ENCODE data around the gene RBM33. TPM values are rescaled to one million over a fixed set of nuclear protein-coding genes. Genes with fewer than 3 reads are reported as not detected.
A peak's percentile ranks its signal among the peaks of the same experiment; 100 is the strongest.

The RBM33 gene
- total RNA-seq, 1 experiment from 2014 or later = 73.6 TPM

DNA sequence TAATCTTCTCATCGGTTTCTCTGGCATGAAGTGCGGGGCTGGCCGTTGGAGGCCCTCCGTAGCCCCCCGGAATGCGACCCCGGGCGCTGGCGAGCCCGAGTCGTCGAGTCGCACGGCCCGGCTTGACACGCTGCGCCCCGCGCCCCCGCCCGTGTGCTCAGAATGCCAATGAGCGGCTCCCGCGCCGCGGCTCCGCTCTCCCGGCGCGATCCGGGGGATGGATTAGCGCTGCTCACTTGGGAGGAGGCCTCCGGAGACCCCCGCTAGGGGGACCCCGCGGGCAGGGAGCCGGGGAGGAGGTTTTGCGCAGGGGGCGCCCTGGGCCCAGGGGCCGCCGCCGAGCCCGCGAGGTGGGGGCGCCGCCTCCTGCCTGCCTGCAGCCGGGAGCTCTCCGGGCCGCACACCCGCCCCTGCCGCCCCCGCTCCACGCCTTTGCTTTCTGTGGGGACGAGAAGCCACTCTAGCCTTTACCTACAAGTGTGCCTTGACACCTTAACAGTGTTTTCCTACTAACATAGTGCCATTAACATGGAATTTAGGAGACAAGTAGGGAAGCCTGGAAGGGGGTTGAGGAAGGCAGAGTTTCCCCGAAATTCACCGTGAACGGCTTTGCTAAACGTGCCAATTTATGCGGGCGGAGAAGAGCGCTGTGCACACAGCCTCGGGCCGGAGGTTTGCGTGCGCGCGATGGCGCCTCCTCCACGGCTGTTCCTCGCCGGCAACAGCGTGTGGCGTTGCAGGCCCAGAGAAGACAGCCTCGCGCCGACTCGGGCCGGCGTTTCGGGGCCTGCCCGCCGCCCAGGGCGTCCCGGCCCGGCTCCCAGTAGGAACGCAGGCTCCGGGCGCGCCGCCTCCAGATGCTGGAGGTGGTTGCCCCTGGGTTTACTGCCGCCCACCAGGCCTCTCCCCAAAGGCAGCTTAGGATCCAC is 160.7 kb downstream of the RBM33 start:
- no peak overlapping the region for H3K27ac ChIP-seq (ENCODE audit: low read depth, low read length, poor library complexity, severe bottlenecking)

GRCh38 chr7:155805826-155806095 is 161.3 kb downstream of the RBM33 start:
- no TSS peak for BruUV-seq (replicated peaks)
- intact Hi-C loops (cut with micrococcal nuclease; ENCODE audit: unreplicated experiment) = loop anchor here (2.0 kb wide), 1 partner anchor 667 kb away; no protein-coding TSS in a partner anchor
- Histone ChIP-seq H3K27ac (ENCODE audit: low read depth, low read length, poor library complexity, severe bottlenecking) (no peak overlapping the region), H3K36me3 (ENCODE audit: insufficient read depth, low read length, poor library complexity, severe bottlenecking) (no peaks in the 10 kb centered on the region), H3K9me3 (ENCODE audit: low read depth, low read length, poor library complexity, severe bottlenecking) (no peaks in the 10 kb centered on the region), H3K4me1 (ENCODE audit: insufficient read depth, low read length, poor library complexity, severe bottlenecking) (peaks cover 11% of the 10 kb centered on the region), H3K4me3 (ENCODE audit: low read depth, low read length, poor library complexity, severe bottlenecking) (peak overlapping the region; percentile 32), H3K27me3 (replicated peaks; ENCODE audit: insufficient read depth, low read depth, low read length, poor library complexity) (peaks cover 89% of the 10 kb centered on the region)
- POLR2A ChIA-PET (ENCODE audit: low non-redundant PET) = no interaction called here
- no peak for TF ChIP-seq EZH2 (IDR thresholded peaks at IDR 0.05; ENCODE audit: borderline replicate concordance, low read depth, low read length, poor library complexity, severe bottlenecking)
- TF ChIP-seq, protein P1, sequence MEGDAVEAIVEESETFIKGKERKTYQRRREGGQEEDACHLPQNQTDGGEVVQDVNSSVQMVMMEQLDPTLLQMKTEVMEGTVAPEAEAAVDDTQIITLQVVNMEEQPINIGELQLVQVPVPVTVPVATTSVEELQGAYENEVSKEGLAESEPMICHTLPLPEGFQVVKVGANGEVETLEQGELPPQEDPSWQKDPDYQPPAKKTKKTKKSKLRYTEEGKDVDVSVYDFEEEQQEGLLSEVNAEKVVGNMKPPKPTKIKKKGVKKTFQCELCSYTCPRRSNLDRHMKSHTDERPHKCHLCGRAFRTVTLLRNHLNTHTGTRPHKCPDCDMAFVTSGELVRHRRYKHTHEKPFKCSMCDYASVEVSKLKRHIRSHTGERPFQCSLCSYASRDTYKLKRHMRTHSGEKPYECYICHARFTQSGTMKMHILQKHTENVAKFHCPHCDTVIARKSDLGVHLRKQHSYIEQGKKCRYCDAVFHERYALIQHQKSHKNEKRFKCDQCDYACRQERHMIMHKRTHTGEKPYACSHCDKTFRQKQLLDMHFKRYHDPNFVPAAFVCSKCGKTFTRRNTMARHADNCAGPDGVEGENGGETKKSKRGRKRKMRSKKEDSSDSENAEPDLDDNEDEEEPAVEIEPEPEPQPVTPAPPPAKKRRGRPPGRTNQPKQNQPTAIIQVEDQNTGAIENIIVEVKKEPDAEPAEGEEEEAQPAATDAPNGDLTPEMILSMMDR (conservative IDR thresholded peaks at IDR 0.05; ENCODE audit: low read depth, low read length) = no peak
- no peak for DNase-seq (ENCODE audit: low spot score)
- CTCF ChIA-PET = no interaction called here

More for the DNA sequence above, 160.7 kb downstream of the RBM33 start:
- H3K9me3 ChIP-seq (ENCODE audit: low read depth, low read length, poor library complexity, severe bottlenecking) = no peaks in the 10 kb centered on the region
- ChIA-PET POLR2A (ENCODE audit: low non-redundant PET) (no interaction called here), CTCF (no interaction called here)
- BruUV-seq (replicated peaks) = no TSS peak
- H3K4me1 ChIP-seq (ENCODE audit: insufficient read depth, low read length, poor library complexity, severe bottlenecking) = peaks cover 11% of the 10 kb centered on the region
- H3K4me3 ChIP-seq (ENCODE audit: low read depth, low read length, poor library complexity, severe bottlenecking) = peak overlapping the region; percentile 32
- TF ChIP-seq, protein P1 (conservative IDR thresholded peaks at IDR 0.05; ENCODE audit: low read depth, low read length) = peak; percentile 71
- peak; percentile 78 for TF ChIP-seq EZH2 (IDR thresholded peaks at IDR 0.05; ENCODE audit: borderline replicate concordance, low read depth, low read length, poor library complexity, severe bottlenecking)
- intact Hi-C loops (cut with micrococcal nuclease; ENCODE audit: unreplicated experiment) = loop anchor here (2.0 to 5.0 kb wide), 2 partner anchors 668 to 1012 kb away; no protein-coding TSS in a partner anchor
- peaks cover 89% of the 10 kb centered on the region for H3K27me3 ChIP-seq (replicated peaks; ENCODE audit: insufficient read depth, low read depth, low read length, poor library complexity)
- peak; percentile 87 for DNase-seq (ENCODE audit: low spot score)
- H3K36me3 ChIP-seq (ENCODE audit: insufficient read depth, low read length, poor library complexity, severe bottlenecking) = no peaks in the 10 kb centered on the region

DNA sequence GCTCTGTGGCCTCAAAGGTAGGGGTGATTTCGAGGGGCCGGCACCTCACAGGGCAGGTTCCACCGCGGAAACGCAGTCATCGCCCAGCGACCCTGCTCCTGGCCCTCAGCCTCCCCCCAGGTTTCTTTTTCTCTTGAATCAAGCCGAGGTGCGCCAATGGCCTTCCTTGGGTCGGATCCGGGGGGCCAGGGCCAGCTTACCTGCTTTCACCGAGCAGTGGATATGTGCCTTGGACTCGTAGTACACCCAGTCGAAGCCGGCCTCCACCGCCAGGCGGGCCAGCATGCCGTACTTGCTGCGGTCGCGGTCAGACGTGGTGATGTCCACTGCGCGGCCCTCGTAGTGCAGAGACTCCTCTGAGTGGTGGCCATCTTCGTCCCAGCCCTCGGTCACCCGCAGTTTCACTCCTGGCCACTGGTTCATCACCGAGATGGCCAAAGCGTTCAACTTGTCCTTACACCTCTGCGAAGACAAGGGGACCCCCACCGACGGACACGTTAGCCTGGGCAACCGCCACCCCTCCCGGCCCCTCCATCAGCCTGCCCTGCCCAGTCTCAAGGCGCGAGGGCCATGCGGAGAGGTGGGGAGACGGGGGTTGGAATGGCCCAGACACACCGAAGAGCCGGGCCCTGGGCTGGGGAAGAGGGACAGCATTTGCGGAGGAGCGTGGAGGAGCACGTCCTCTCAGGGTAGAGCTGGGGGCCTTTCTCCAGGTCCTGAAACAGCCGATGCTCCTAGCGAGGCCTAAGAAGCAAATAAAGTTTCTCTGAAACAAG is 161.8 kb downstream of the RBM33 start:
- intact Hi-C loops (cut with micrococcal nuclease; ENCODE audit: unreplicated experiment) = no loop called here
- Histone ChIP-seq H3K4me3 (ENCODE audit: low read depth, low read length, poor library complexity, severe bottlenecking) (no peak overlapping the region), H3K27me3 (replicated peaks; ENCODE audit: insufficient read depth, low read depth, low read length, poor library complexity) (peaks cover 89% of the 10 kb centered on the region), H3K9me3 (ENCODE audit: low read depth, low read length, poor library complexity, severe bottlenecking) (no peaks in the 10 kb centered on the region), H3K36me3 (ENCODE audit: insufficient read depth, low read length, poor library complexity, severe bottlenecking) (no peaks in the 10 kb centered on the region), H3K27ac (ENCODE audit: low read depth, low read length, poor library complexity, severe bottlenecking) (no peak overlapping the region), H3K4me1 (ENCODE audit: insufficient read depth, low read length, poor library complexity, severe bottlenecking) (peaks cover 11% of the 10 kb centered on the region)
- BruUV-seq (replicated peaks) = no TSS peak
- ChIA-PET CTCF (no interaction called here), POLR2A (ENCODE audit: low non-redundant PET) (no interaction called here)
- DNase-seq (ENCODE audit: low spot score) = no peak
- TF ChIP-seq, protein P1 (conservative IDR thresholded peaks at IDR 0.05; ENCODE audit: low read depth, low read length) = no peak
- TF ChIP-seq EZH2 (IDR thresholded peaks at IDR 0.05; ENCODE audit: borderline replicate concordance, low read depth, low read length, poor library complexity, severe bottlenecking) = no peak
